HS-5 (cell line): ENCODE results near the gene HTT.

ENCODE experiments used
- DNase-seq: peaks from one replicate; pipeline ENCODE4 v3.0.0-alpha.2; 2012; ENCODE audit warnings: low read depth

Gene HTT

DNA sequence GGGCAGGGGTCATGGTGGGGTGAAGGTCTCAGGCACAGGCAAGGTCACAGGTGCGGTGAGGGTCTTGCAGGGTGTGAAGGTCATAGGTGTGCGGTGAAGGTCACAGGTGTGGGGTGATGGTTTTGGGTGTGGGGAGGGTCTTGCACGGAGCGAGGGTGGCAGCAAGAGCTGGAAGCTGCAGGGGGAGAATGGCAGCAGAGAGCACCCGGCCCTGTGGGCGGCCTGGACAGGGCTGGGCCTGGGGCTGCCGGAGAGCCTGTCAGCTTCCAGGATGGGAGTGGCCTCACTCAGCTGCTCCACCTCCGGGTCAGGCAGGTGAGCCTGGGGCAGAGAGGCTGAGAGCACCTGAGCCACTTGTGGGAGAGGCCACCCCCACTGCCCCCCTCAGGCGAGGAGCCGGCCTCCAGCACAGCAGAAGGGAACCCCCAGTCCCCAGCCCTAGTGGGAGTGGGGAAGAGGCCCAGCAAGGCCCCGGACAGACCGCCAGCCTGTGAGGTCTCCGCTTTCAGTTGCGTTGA, 176.0 kb downstream of the HTT start:
- DNase-seq = no peak

DNA sequence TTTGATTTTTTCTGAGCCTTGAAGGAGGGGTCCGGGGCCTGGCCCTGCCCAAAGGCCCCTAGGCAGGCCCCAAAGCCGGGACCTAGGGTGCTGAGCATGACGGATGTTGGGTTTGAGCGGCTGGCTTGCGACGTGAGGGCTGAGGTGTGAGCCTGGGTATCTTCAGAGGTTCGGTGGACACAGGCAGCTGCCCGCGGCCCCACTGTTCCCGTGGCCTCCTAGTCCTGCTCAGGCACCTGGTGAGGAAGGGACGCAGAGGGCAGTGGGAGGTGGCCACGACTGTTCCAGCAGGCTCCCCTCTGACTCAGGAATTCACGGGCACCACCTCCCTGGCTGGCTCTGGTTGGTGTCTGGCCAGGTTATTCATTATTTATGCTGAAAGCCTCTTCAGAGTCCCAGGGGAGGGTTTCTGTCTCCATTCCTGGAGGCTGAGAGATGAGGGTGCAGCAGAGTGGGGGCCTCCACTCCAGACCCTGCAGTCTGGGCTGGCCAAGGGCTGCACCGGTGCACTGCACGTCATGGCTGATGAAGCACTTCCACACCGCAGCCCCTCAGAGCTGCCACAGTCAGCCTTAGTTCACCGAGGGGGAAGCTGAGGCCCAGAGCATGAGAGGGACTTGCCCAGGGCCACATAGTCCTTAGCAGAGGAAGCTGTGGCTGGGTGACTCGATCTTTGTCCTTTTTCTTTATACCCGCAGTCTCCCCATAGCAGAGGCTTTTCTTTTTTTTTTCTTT, 176.6 kb downstream of the HTT start:
- DNase-seq = no peak

DNA sequence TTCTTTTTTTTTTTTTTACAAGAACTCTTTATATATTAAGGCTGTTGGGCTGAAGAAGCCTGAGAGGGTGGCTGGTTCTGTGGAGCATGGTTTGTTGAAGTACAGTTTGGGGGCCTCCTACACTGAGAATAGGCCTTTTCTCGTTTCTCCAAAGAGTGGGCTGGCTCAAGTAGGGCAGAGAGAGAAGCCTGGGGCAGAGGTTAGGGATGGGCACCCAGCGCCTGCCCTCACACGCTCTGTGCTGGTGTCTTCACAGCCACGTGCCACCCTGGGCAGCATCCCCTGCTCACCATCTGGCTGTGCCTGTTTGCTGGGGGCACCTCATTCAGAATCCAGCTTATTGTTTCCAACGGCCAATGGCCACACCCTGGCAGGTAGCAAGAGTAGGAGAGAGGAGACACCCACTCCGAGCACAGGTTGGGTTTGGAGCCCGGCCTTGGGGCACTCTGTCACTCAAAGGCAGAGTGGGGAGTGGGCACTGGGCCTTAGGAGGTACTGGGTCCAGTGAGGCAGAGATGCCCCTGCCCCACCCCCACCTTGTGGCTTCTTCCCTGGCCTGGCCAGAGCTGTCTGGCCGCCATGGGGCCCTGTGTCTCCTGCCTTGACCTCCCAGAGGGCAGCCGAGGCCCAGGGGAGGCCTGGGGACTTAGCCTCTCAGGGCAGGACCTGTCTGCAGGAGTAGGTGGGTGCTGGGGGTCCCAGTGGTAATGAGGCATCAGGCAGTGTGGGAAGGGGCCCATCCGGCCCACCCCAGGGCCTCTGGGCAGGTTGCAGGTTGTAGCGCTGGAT, 177.4 kb downstream of the HTT start:
- no peak for DNase-seq

DNA sequence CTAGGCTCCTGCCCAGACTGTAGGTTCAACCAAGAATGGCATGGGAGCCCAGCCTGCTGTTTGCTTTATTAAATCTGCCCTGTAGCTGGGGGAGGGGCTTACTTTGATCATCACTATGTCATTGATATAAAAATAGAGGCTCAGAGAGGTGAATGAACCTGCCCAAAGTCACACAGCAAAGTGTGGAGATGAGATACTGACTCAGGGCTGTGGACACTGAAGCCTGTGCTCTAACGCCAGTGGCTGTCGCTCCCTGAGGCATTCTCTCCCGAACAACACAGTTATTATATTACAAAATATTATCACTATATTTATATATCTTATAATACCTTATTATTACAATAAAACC, 178.0 kb downstream of the HTT start:
- DNase-seq = no peak

DNA sequence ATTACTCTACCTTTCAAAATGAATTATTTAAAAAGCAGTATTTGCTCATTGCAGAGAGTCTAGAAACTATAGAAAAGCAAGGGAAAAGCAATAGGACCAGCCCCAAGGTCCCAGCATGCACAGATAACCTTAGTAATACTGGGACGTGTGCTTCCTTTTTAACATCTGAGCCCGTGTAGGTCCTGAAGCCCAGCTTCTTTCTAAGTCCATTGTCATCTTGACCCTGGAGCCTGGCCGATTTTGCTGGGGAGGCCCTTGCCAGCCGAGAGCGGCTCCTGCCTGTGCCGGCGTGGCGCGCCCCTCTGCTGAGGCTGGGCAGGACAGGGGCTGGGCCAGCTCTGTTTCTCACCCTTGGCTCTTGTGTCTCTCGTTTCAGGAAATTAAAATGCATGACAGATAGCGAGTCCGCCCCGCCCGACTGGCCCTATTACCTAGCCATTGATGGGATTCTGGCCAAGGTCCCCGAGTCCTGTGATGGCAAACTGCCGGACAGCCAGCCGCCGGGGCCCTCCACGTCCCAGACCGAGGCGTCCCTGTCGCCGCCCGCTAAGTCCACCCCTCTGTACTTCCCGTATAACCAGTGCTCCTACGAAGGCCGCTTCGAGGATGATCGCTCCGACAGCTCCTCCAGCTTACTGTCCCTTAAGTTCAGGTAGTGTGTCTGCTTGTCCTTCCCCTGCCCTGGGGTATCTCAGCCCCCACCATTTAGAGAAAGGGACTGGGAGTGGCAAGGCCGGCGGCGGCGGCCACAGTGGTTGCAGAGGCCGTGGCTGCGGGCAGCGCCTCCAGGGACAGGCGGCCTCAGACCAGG, 178.6 kb downstream of the HTT start:
- DNase-seq = no peak

DNA sequence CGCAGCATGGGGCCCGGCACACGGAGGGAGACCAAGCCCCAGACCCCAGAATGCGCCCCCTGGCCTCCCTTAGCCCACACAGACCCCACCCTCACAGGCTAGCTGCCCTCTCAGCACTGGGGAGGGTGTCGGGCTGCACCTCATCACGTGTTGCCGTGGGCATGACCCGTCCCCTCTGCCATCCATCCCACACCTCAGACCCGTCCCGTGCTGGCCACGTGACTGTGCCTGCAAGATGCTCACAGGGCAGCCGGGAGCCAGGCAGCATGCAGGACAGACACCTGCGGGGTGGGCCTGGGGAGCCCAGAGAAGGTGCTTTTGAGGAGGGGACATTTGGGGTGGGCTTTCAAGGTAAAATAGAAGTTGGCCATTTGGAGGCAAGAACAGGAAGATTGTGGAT, 179.3 kb downstream of the HTT start:
- no peak for DNase-seq

DNA sequence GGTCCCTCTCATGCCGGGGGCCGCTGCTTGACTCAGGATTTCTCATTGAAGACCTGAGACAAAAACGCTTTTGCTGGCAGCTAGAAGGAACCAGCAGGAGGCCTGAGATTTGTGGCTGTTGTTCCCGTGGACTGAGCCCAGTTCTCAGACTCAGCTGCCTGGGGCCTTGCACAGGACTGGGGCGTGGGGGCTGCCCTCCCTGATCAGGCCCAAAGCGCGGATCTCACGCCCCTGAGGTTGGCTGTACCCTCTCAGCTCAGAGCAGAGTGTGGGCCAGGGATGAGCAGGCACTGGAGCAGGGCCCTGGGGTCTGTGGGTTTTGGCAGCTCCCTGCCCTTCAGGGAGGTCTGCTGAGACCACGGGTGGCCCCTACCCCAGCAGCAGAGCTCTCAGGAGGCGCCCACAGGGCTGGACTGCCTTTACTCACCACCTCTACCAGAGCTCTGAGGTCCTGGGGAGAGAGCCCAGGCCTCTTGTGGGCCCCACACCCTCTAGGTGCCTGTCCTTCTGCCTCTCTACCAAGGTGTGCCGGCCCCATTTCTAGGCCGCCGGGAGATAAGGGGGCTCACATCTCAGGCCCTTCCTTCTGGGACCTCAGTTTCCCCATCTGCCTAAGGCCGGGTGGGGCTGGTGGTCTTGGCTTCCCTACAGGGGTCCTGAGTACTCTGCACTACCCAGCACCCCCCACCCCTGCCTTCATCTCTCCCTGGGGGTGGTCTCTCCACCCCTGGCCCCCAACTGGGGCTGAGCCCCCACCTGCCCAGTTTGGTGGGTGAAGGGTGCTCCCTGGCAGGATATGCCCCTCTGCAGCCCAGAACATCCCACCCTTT, 180.0 kb downstream of the HTT start:
- DNase-seq = no peak

DNA sequence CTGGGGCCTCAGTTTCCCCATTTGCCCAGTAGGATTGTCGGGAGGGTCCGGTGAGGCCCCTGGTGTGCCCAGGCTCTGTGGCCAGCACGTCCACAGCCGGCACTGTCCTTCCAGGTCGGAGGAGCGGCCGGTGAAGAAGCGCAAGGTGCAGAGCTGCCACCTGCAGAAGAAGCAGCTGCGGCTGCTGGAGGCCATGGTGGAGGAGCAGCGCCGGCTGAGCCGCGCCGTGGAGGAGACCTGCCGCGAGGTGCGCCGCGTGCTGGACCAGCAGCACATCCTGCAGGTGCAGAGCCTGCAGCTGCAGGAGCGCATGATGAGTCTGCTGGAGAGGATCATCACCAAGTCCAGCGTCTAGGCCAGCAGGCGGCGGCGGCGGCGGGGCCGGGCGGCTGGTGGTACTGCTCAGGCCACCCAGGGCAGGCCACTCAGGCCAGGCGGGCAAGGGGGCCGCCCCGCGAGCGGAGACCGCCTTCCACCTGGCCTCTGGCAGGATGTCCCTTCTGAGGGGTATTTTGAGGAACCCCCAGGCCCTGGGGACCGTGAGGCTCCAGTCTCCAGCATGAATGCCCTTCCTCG, 181.2 kb downstream of the HTT start:
- no peak for DNase-seq

DNA sequence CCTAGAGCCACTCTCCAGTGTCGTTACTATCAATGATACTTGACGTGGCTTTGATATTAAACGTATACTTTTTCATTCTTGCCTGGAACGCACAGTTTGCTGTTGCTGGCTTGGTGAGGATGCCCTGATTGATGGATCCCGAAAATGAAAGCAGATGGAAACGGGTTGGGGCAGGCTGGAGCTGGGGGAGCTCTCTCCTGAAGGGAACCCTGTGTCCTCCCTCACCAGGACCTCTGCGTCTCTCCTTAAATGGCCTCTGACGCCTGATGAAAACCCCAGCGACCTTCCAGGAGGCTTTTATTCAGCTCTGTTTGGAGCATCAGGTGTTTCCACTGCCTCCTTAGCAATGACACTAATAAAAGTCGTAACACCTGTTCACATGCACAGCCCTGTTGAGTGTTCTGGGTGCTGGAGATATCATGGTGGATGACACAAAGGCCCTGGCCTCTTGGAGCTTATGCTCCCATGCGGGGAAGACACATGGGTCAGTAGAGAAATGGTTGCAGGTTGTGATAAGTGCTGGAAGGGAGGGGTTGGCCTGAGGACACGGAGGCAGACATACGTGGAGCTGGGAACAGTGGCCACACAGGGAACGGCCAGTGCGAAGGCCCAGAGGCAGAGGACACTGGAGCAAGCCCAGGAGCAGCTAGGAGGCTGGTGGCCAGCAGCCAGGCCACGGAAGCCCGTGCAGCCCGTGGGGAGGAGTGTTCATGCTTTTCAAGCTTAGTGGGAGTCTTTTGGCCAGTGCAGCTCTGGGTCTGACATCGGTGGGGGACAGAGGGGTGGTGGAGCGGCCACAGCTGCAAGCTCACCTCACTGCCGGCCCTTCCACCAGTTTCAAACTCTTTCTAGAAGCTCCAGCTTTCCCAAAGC, 182.0 kb downstream of the HTT start:
- no peak for DNase-seq

DNA sequence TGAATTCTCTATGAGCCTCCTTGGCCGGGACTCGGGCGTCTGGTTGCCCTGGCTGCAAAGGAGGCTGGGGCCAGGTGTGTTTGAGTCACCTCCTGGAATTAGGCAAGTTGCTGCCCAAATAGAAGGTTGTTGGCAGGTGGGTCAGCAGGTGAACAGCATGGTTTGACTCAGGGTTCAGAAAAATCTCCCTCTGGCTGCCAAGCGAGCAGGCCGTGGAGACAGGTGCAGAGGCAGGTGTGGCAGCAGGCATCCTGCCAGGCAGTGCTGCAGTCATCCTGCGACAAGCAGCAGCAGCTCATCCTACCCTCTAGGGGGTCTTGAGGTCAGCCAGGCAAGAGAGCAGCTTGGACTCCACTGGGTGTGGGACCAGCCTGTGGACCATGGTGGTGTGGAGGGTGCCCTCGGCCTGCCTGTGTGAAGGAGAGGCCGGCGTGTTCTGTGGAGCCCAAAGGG, 182.6 kb downstream of the HTT start:
- no peak for DNase-seq

DNA sequence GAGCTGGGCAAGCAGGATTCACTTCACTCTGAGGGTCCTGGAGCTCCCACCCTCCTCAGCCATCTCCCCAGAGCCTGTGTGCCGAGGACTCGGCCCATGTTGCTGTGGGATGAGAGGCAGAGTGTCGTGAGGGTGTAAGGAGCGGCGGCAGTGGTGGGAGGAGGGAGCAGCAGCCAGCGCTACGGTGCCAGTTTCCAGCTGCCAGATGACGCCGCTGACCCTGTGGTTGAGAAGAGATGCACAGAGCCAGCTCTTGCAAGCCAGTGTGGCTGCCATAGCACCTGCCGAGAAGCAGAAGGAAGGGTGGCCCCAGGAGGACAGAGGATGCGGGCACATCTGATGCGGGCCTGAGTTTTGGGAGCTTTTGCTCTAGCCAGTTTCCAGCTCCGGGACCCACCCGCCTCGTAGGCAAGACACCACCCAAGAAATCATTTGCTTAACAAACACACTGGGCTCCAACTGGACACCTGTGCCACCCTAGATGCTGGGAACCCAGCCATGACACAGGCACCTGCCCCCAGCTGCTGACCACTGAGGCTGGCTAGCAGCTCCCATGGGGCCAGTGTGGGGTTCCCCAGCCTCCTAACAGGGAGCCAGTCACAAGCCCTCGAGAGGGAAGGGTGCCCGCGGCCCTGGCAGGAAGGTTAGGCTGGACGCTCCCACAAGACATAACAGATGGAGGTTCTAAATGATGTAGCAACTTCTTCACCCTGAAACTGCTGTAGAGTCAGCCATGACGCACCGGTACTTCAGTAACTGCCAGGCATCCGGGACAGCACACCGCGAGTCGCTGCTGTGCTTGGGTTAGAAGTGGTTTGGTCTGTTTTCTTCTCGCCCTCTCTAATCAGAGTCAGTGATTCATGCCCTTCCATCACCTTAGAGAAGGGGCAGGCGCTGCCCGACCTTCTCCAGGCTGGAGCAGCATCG, 183.3 kb downstream of the HTT start:
- peak; percentile 15 for DNase-seq

DNA sequence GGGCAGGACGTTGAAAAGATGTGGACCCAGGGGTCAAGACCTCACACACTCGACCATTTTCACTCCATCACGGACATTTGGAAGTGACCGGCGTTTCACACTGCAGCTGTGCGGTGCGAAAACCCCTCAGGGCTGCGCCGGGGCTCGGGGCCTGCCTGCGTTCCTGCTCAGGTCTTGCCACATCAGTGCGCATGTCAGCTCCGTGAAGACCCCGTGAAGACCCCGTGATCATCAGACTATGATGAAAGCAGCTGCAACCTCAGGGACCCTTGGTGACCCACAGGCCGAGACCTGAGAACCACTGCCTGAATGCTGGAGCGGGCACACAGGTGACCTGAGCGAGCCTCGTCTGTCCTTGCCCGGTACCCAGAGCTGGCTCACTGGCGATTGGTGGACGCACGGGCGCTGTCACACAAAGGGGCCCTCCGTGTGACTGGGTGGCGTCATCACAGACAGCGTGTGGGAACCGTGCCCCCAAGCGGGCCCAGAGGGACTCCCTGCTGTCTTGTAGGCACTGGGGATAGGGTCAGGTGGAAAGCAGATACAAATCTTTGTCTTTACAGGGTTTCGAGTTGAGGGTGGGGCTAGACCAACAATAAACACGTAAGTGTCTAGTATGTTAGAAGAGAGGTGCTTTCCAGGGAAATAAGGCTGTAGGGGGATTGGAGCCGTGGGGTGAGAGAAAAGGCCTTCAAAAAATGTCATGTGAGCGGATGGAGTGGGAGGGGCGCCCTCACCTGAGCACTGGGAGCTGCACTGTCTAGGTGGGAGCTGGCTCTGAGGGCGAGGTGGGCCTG, 187.1 kb downstream of the HTT start:
- DNase-seq = no peak

DNA sequence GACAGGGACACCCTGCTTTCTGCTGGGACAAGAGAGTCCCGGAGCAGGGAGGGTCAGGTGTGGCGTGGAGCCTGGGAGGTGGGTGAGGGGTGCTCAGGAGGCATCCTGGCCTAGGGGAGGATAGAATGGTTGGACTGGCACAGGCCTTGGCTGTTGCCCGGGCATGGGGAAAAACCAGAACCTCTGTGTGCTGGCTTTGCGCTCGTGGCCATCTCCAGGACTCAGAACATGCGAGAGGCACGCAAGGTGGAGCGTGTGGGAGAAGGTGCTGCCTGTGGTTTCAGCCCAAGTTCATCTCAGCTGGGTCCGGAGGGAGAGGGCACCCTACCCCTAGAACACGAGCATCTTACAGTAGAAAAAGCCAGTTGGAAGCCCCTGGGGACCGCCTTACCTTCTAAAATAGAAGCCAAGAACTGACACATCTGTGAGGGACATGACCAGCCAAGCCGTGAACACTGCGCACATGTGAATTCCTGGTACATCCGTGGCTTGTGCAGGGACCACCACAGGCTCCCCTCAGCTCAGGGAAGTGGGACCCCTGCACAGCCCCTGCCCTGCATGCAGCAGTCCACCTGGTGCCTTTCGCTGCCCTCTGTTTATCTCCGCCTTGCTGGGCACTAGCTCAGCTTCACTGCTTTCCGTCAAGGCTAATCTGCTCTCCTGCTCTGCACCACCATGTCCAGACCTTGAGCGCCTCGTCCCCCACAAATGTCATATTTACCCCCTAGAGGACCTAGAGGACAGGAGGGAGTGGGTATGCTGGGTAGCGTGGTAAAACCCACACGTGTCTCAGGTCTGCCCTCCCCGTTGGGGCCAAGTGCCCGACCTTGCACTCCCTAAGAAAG, 187.9 kb downstream of the HTT start:
- DNase-seq = no peak

DNA sequence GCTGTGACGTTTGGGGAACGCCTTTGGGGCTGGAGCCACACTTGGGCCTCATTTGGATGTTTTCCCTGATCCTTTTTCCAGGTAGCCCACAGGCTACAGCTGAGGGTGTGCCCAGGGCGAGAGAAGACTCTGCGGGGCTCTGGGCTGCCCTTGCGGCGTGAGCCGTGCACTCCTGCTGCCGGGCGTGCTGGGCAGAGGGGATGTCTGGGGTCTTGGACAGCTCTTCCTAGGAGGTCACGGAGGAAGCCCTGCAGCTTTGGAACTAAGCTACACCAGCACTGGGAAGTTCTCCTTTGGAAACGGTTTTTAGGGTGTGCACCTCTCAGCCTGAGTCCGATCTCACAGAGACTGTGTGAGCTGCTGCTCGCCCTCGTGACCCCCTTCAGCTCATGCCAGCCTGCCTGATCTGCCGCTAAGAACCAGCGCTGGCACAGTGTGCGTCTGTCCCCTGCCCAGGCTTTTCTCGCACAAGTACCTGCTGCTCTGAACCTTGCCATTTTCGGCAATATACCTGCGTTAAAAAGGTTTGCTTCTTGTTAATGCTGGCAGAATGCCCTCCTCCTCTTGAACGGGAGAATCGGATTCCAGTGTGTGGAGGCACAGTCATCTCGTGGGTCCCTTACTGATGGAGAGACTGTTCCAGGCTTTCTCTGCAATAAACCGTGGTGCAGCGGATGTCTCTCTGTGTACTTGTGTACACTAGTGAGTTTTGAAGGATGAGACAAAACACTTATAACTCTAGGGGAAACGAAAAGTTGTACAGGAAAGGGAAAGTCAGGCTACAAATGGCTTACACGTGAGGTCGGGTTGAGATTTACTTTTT, 188.8 kb downstream of the HTT start:
- DNase-seq = no peak

DNA sequence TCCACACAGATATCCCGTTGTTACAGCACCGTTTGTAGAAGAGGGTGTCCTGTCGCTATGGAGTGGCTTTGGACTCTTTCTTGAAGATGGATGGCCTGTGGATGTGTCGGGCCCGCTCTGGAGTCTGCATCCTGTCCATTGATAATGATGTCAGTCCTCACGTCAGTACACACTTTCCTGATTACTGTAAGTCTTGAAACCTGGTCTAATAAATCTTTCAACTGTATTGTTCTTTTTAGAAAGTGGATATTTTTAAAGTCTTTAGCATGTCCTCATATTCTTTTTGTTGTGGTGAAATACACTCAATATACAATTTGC, 189.4 kb downstream of the HTT start:
- no peak for DNase-seq

DNA sequence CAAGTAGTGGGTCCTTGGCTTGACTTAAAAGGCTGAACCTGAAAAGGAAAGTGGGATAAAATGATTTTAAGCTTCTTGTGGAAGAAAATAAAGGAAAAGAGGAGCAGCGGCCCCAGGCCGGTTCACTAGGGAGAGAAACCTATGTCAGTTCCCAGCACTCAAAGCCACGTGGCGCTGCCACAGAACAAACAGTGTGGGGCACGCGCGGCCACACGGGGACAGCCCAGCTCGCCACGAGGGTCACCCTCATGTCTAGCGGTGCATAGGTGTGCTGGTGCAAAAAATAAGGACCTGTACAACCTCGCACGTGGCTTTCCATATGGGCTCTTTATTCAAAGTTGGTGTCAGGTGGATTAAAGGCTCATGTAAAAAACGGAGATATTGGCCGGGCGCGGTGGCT, 191.6 kb downstream of the HTT start:
- DNase-seq = no peak
